Fibroblast of lung (primary cell): Measurements from ENCODE around the gene RNF150. TPM values are rescaled to one million over a fixed set of nuclear protein-coding genes. Genes with fewer than 3 reads are reported as not detected.

Source experiments
- DNase-seq, 2 donors: peaks; one replicate each; pipeline versions ENCODE4 v3.0.0 to v3.0.0-alpha.2; 2010; ENCODE audit warnings: low read depth in 2 of 2
- H2AFZ ChIP-seq: 2 replicates; pipeline ENCODE4 v1.5.1; 2012; ENCODE audit warnings: low read length, control low read depth, inconsistent platforms
- H3K27ac ChIP-seq: 2 replicates; pipeline ENCODE4 v1.5.1; 2011; ENCODE audit warnings: low read length, control low read depth; ENCODE audit not compliant: insufficient read depth
- H3K27me3 ChIP-seq: 2 replicates; pipeline ENCODE4 v1.5.1; 2011; ENCODE audit warnings: mild to moderate bottlenecking, low read length; ENCODE audit not compliant: control insufficient read depth, insufficient read depth
- H3K36me3 ChIP-seq: 2 replicates; pipeline ENCODE4 v1.5.1; 2011; ENCODE audit warnings: low read length; ENCODE audit not compliant: control insufficient read depth, insufficient read depth
- H3K4me1 ChIP-seq: 2 replicates; pipeline ENCODE4 v1.5.1; 2011; ENCODE audit warnings: low read length; ENCODE audit not compliant: control insufficient read depth, insufficient read depth; ENCODE audit errors: extremely low read depth
- H3K4me2 ChIP-seq: 2 replicates; pipeline ENCODE4 v1.5.1; 2011; ENCODE audit warnings: low read length, control low read depth; ENCODE audit not compliant: insufficient read depth; ENCODE audit errors: extremely low read depth
- H3K4me3 ChIP-seq, 4 experiments: fragments of 200-600 bp in 1 of 4; sonication (generic) in 1 of 4; replicated peaks in 1 of 4; 2 replicates each; pipeline ENCODE4 v1.5.1; 2011 to 2016; ENCODE audit warnings: low read length in 4 of 4, low read depth in 3 of 4, mild to moderate bottlenecking in 3 of 4, control low read depth in 2 of 4, inconsistent platforms in 1 of 4, mixed read lengths in 1 of 4; ENCODE audit not compliant: insufficient read depth in 1 of 4; ENCODE audit errors: control extremely low read depth in 1 of 4
- H3K79me2 ChIP-seq: 2 replicates; pipeline ENCODE4 v1.5.1; 2012; ENCODE audit warnings: mild to moderate bottlenecking, low read length, inconsistent platforms; ENCODE audit not compliant: control insufficient read depth, insufficient read depth
- H3K9ac ChIP-seq: 2 replicates; pipeline ENCODE4 v1.5.1; 2011; ENCODE audit warnings: mild to moderate bottlenecking, low read length, control low read depth; ENCODE audit not compliant: insufficient read depth
- H3K9me3 ChIP-seq: 2 replicates; pipeline ENCODE4 v1.5.1; 2012; ENCODE audit warnings: low read depth, low read length; ENCODE audit not compliant: control insufficient read depth, insufficient read depth
- H4K20me1 ChIP-seq: 2 replicates; pipeline ENCODE4 v1.5.1; 2011; ENCODE audit warnings: low read length; ENCODE audit not compliant: control insufficient read depth, insufficient read depth; ENCODE audit errors: extremely low read depth
- EZH2 ChIP-seq: IDR thresholded peaks from 2 replicates; pipeline ENCODE4 v1.5.1; 2012; ENCODE audit warnings: low read length, control low read depth, mild to moderate bottlenecking; ENCODE audit errors: missing control alignments
- polyA plus RNA-seq, 2 donors: library from polyadenylated mRNA; depleted of rRNA in 1 of 2; stranded (reverse) in 1 of 2; unstranded in 1 of 2; fragments of >200 nt; gene quantifications; 2 replicates each; pipeline ENCODE4 v1.2.1, GENCODE V29; 2011 to 2012; ENCODE audit warnings: missing spikeins in 1 of 2
- total RNA-seq: library from RNA; depleted of rRNA; stranded (reverse); fragments of >200 nt; gene quantifications from 2 replicates; pipeline ENCODE4 v1.2.1, GENCODE V29; 2014
- TF ChIP-seq, protein P1 (sequence below), 2 donors: IDR thresholded peaks in 1 of 2; conservative IDR thresholded peaks in 1 of 2; 1 replicate in 1 of 2; 2 replicates in 1 of 2; pipeline ENCODE4 v1.5.1; 2011 to 2012; ENCODE audit warnings: low read length in 2 of 2, control low read depth in 1 of 2, inconsistent platforms in 1 of 2, low read depth in 1 of 2, mild to moderate bottlenecking in 1 of 2

RNF150 gene
- total and polyA plus RNA-seq, 2 donors (not counting 1 experiment from before 2014, with no cell fraction given), result 0.66 to 5.6 TPM

DNA sequence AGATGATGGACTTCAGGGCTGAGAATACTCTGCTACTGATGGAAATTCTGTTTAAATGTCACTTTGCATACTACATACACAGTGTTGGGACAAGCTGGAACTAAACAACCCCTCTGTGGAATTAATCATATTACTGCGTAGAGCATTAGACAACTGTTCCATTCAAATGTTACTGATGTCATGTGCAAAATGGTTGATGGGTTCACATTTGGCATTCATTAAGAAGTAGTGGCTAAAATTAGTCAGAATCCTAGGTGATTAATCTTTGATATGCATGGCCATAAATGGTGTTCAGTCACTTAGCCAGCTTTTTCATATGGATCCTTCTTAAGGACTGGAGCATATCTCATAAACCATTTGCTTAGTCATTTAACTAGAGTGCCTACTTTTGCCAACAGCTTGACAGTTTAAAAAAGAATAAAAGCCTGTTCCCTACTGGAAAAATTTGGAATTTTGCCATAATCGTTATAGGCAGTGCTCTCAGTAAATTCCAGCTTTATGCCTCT lies 105.2 kb downstream of the RNF150 start:
- DNase-seq, result peak; percentile 89 to 99
- no peak overlapping the region for H3K9ac ChIP-seq
- no peaks in the 10 kb centered on the region for H3K27me3 ChIP-seq
- H3K27ac ChIP-seq, result no peak overlapping the region
- no peak for TF ChIP-seq EZH2
- TF ChIP-seq, protein P1, sequence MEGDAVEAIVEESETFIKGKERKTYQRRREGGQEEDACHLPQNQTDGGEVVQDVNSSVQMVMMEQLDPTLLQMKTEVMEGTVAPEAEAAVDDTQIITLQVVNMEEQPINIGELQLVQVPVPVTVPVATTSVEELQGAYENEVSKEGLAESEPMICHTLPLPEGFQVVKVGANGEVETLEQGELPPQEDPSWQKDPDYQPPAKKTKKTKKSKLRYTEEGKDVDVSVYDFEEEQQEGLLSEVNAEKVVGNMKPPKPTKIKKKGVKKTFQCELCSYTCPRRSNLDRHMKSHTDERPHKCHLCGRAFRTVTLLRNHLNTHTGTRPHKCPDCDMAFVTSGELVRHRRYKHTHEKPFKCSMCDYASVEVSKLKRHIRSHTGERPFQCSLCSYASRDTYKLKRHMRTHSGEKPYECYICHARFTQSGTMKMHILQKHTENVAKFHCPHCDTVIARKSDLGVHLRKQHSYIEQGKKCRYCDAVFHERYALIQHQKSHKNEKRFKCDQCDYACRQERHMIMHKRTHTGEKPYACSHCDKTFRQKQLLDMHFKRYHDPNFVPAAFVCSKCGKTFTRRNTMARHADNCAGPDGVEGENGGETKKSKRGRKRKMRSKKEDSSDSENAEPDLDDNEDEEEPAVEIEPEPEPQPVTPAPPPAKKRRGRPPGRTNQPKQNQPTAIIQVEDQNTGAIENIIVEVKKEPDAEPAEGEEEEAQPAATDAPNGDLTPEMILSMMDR (conservative IDR thresholded peaks at IDR 0.05 in 1 of 2, IDR thresholded peaks at IDR 0.05 in 1 of 2; ENCODE audit: low read depth in 1 of 2, low read length in 2 of 2), result no peak
- H3K4me2 ChIP-seq, result peak overlapping the region; percentile 26
- H3K4me3 ChIP-seq, result no peak overlapping the region
- no peaks in the 10 kb centered on the region for H3K36me3 ChIP-seq
- no peaks in the 10 kb centered on the region for H3K79me2 ChIP-seq
- H3K4me1 ChIP-seq, result no peaks in the 10 kb centered on the region
- no peaks in the 10 kb centered on the region for H4K20me1 ChIP-seq
- no peak overlapping the region for H2AFZ ChIP-seq
- H3K9me3 ChIP-seq, result no peaks in the 10 kb centered on the region

DNA sequence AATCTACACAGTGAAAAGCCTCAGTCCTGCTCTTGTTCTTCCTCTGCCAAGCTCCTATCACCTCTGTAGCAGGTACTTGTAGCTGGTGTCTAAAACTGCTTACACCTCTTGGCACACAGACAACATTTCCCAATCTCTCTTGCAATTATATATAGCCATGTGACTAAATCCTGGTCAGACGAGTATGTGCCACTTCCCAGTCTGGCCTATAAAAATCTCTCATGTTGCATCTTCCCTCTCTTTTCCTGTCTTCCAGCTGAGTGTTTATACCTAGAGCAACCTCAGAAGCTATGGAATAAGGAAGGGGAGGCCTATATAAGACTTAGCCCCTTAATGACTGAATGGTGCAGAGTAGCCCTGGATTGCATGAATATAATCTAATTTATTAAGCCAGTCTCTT lies 105.8 kb downstream of the RNF150 start:
- Histone ChIP-seq H3K36me3 (no peaks in the 10 kb centered on the region), H3K4me2 (no peak overlapping the region), H3K9me3 (no peaks in the 10 kb centered on the region), H3K27ac (no peak overlapping the region), H3K9ac (no peak overlapping the region), H2AFZ (no peak overlapping the region), H3K27me3 (no peaks in the 10 kb centered on the region), H4K20me1 (no peaks in the 10 kb centered on the region), H3K4me3 (no peak overlapping the region), H3K4me1 (no peaks in the 10 kb centered on the region), H3K79me2 (no peaks in the 10 kb centered on the region)
- DNase-seq, result peak; percentile 37 to 58
- TF ChIP-seq, protein P1 (conservative IDR thresholded peaks at IDR 0.05 in 1 of 2, IDR thresholded peaks at IDR 0.05 in 1 of 2; ENCODE audit: low read depth in 1 of 2, low read length in 2 of 2), result no peak
- no peak for TF ChIP-seq EZH2

DNA sequence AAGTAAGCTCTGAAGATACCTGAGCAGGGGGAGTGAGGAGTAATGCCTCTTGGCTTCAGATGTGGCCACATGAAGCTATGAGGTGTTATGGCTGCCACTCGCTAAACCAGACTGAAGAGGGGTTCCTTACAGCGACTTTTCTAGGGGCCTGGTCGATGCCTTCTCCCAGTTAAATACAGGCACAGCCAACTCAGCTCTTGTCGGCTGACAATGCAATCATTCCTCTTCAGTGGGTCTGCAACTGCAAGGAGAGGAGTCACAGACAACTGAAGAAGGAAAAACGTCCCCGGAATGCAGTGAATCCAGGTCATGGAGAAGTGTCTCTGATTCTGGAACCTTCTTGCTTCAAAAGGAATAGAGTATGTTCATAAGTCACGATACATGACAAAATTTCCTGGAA lies 106.4 kb downstream of the RNF150 start:
- no peaks in the 10 kb centered on the region for H3K27me3 ChIP-seq
- peaks cover under 1% of the 10 kb centered on the region for H3K4me1 ChIP-seq
- no peak overlapping the region for H3K27ac ChIP-seq
- H4K20me1 ChIP-seq, result no peaks in the 10 kb centered on the region
- no peaks in the 10 kb centered on the region for H3K9me3 ChIP-seq
- no peak for TF ChIP-seq EZH2
- TF ChIP-seq, protein P1 (conservative IDR thresholded peaks at IDR 0.05 in 1 of 2, IDR thresholded peaks at IDR 0.05 in 1 of 2; ENCODE audit: low read depth in 1 of 2, low read length in 2 of 2), result no peak
- no peaks in the 10 kb centered on the region for H3K79me2 ChIP-seq
- H2AFZ ChIP-seq, result no peak overlapping the region
- peak in 1 of 2 donors; percentile 21 for DNase-seq
- H3K9ac ChIP-seq, result no peak overlapping the region
- H3K4me2 ChIP-seq, result no peak overlapping the region
- H3K36me3 ChIP-seq, result no peaks in the 10 kb centered on the region
- H3K4me3 ChIP-seq, result no peak overlapping the region
